ENCODE measurements around the gene ACOT9. TPM values are rescaled to one million over a fixed set of nuclear protein-coding genes. Genes with fewer than 3 reads are reported as not detected.
A peak's percentile ranks its signal among the peaks of the same experiment; 100 is the strongest.

Gene ACOT9, protein sequence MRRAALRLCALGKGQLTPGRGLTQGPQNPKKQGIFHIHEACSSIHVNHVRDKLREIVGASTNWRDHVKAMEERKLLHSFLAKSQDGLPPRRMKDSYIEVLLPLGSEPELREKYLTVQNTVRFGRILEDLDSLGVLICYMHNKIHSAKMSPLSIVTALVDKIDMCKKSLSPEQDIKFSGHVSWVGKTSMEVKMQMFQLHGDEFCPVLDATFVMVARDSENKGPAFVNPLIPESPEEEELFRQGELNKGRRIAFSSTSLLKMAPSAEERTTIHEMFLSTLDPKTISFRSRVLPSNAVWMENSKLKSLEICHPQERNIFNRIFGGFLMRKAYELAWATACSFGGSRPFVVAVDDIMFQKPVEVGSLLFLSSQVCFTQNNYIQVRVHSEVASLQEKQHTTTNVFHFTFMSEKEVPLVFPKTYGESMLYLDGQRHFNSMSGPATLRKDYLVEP
- total RNA-seq (83.1 and 88.5 TPM in 2 replicates), polyA plus RNA-seq (37.5 and 38.4 TPM in 2 replicates), polyA minus RNA-seq (42.3 and 46.6 TPM in 2 replicates), Bru-seq, nascent RNA (percentile 78 among the genes with signal in this experiment), BruChase-seq, experiment 1, labeled RNA remaining after a 6-hour chase (percentile 79 among the genes with signal in this experiment), BruChase-seq, experiment 2, labeled RNA remaining after a 2-hour chase (percentile 82 among the genes with signal in this experiment)
- polyA plus RNA-seq (2011; cell fraction: cytosol; rRNA removed), result 42.7 and 46.6 TPM in 2 replicates
- polyA plus RNA-seq (2011; cell fraction: nucleus; rRNA removed), result 117 and 153 TPM in 2 replicates
- polyA plus RNA-seq (2012), result 76.9 and 96.7 TPM in 2 replicates
- polyA minus RNA-seq (2011; cell fraction: cytosol; rRNA and poly(A)+ RNA removed), result 32.6 TPM
- 31.4 and 44.0 TPM in 2 replicates for polyA minus RNA-seq (2011; cell fraction: nucleus; rRNA and poly(A)+ RNA removed)
- long read RNA-seq, transcript ACOT9-204 (16 exons, 3,117 nt), result major isoform, 107 of 183 reads
- long read RNA-seq, transcript ACOT9-201 (15 exons, 1,675 nt), result minor isoform, 13 of 183 reads
- long read RNA-seq, partial matches to known transcripts, result 29 of 183 reads
- long read RNA-seq, other reads (novel, unspliced or antisense), result 34 of 183 reads

DNA sequence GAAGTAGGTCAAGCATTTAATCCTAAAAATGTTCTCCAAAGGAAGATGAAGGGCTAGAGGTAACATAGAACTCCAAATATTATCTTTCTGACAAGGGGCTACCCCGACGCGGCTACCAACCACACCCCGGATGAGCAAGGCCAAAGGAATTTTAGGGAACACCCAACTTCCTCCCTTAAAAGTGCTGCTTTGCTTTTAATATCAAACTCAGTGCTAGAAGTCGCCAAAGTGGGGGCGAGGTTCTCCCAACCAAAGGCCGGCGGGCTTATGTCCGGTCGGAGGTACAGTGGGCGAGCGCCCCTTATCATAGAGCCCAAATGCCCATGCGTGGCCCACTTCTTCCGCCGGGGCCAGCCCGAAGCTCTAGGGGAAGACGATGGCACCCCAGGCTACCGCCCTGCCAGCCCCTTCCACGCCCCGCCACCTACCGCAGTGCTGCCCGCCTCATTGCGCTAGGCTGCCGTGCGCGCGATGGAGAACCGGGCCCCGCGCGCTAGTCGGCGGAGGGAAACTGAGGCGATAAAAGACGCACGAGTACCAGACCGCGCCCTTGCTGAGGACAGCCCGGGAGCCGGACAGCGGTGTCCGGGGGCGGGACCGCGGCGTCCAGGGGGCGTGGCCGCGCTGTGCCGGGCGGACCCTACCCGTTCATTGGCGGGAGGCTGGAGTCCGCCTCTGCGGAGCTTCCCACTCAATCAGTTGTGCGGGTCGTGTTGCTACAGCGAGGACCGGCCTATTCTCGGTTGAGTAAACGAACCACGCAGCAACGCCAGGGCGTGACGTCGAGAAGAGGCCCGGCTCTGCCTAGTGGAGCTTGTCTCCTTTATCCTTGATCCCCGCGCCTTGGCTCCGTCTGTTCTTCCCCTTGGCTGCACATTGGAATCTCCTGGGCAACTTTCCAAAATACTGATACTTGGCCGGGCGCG is at the start of gene ACOT9:
Gene ACOT9 (minus strand): TSS at position 580 of the 926 bp plus-strand sequence. CDS start 132 bp downstream, at position 448.
- Histone ChIP-seq H3K4me1 (ENCODE audit: control insufficient read depth, extremely low read depth, insufficient read depth, low read length) (peaks cover 13% of the 10 kb centered on the region), H2AFZ (ENCODE audit: low read depth, low read length) (no peak within 1 kb of the TSS), H3K9me3 (replicated peaks; ENCODE audit: control insufficient read depth, insufficient read depth, low read length) (no peaks in the 10 kb centered on the region), H4K20me1 (replicated peaks; ENCODE audit: control insufficient read depth, extremely low read depth, insufficient read depth, low read length) (no peaks in the 10 kb centered on the region), H3K9me1 (replicated peaks; ENCODE audit: control insufficient read depth, extremely low read depth, insufficient read depth, low read length) (no peaks in the 10 kb centered on the region), H3K79me2 (ENCODE audit: control insufficient read depth, insufficient read depth, low read length) (peaks cover 50% of the 10 kb centered on the region), H3K36me3 (ENCODE audit: control insufficient read depth in 2 of 2, extremely low read depth in 1 of 2, insufficient read depth in 2 of 2, low read length in 2 of 2) (no peaks in the 10 kb centered on the region), H3K9ac (replicated peaks; ENCODE audit: extremely low read depth, insufficient read depth, low read length) (peak within 1 kb of the TSS; percentile 100), H3K4me2 (ENCODE audit: insufficient read depth, low read length) (peak within 1 kb of the TSS; percentile 78), H3K27ac (ENCODE audit: insufficient read depth, low read depth, low read length) (peak within 1 kb of the TSS; percentile 94), H3K27me3 (ENCODE audit: control insufficient read depth in 2 of 2, insufficient read depth in 2 of 2, low read length in 2 of 2) (no peaks in the 10 kb centered on the region), H3K4me3 (replicated peaks in 1 of 3; ENCODE audit: insufficient read depth in 1 of 3, low read depth in 1 of 3, low read length in 3 of 3) (peak within 1 kb of the TSS; percentile 46 to 94 (median 90))
- TF ChIP-seq EZH2 (IDR thresholded peaks at IDR 0.05; ENCODE audit: borderline replicate concordance, low read depth, low read length, severe bottlenecking), result no peak
- TF ChIP-seq, protein P1, sequence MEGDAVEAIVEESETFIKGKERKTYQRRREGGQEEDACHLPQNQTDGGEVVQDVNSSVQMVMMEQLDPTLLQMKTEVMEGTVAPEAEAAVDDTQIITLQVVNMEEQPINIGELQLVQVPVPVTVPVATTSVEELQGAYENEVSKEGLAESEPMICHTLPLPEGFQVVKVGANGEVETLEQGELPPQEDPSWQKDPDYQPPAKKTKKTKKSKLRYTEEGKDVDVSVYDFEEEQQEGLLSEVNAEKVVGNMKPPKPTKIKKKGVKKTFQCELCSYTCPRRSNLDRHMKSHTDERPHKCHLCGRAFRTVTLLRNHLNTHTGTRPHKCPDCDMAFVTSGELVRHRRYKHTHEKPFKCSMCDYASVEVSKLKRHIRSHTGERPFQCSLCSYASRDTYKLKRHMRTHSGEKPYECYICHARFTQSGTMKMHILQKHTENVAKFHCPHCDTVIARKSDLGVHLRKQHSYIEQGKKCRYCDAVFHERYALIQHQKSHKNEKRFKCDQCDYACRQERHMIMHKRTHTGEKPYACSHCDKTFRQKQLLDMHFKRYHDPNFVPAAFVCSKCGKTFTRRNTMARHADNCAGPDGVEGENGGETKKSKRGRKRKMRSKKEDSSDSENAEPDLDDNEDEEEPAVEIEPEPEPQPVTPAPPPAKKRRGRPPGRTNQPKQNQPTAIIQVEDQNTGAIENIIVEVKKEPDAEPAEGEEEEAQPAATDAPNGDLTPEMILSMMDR (IDR thresholded peaks at IDR 0.05; ENCODE audit: extremely low read depth in 1 of 2, insufficient read depth in 1 of 2, low read depth in 1 of 2, low read length in 2 of 2), result no peak
- no peak for TF ChIP-seq MYC (IDR thresholded peaks at IDR 0.05; ENCODE audit: low read depth, low read length)
- peak; percentile 74 for TF ChIP-seq POLR2AphosphoS5 (IDR thresholded peaks at IDR 0.05; ENCODE audit: insufficient read depth, low read depth, low read length)
- TF ChIP-seq POLR2A (IDR thresholded peaks at IDR 0.05; ENCODE audit: low read depth, low read length), result peak; percentile 79
- no peak for TF ChIP-seq FOS (IDR thresholded peaks at IDR 0.05; ENCODE audit: borderline replicate concordance, insufficient read depth, low read length)
- no peak for TF ChIP-seq JUN (IDR thresholded peaks at IDR 0.05; ENCODE audit: borderline replicate concordance, insufficient read depth, insufficient read length, low read depth)
- TF ChIP-seq, protein P2, sequence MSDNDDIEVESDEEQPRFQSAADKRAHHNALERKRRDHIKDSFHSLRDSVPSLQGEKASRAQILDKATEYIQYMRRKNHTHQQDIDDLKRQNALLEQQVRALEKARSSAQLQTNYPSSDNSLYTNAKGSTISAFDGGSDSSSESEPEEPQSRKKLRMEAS (IDR thresholded peaks at IDR 0.05; ENCODE audit: insufficient read depth, insufficient read length), result no peak
- no peak for TF ChIP-seq GATA2 (IDR thresholded peaks at IDR 0.05; ENCODE audit: insufficient read depth, insufficient read length, low read depth, low read length)
- POLR2A ChIA-PET, result interaction anchor here (1.0 to 1.9 kb wide), 2 partner anchors 40 to 159 kb away, joined by 5 to 16 read pairs; partner anchors contain the start of gene SAT1
- peak; percentile 94 for DNase-seq (ENCODE audit: low read depth, low spot score)
- CTCF ChIA-PET, result interaction anchor here (1.1 to 3.8 kb wide), 4 partner anchors 38 to 311 kb away, joined by 5 to 29 read pairs (median 6); partner anchors contain the start of genes APOO and CXorf58
- FAIRE-seq, result peak; percentile 91
- intact Hi-C loops (cut with micrococcal nuclease) (loop anchor here (1.0 to 2.0 kb wide), 4 partner anchors 38 to 312 kb away; partner anchors contain the start of gene EIF2S3), dilution Hi-C loops (cut with MboI; ENCODE audit: extremely low pct_ligation_motif_present, low sequenced_read_pairs) (no loop called here)
- BruUV-seq (replicated peaks), result TSS peak; percentile 73
